ENCODE data around the gene SEPTIN8. TPM values are rescaled to one million over a fixed set of nuclear protein-coding genes. Genes with fewer than 3 reads are reported as not detected.

The SEPTIN8 gene, protein sequence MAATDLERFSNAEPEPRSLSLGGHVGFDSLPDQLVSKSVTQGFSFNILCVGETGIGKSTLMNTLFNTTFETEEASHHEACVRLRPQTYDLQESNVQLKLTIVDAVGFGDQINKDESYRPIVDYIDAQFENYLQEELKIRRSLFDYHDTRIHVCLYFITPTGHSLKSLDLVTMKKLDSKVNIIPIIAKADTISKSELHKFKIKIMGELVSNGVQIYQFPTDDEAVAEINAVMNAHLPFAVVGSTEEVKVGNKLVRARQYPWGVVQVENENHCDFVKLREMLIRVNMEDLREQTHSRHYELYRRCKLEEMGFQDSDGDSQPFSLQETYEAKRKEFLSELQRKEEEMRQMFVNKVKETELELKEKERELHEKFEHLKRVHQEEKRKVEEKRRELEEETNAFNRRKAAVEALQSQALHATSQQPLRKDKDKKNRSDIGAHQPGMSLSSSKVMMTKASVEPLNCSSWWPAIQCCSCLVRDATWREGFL
- total RNA-seq (2014; rRNA removed; shearing (Covaris generic)): 10.5 and 12.4 TPM in 2 replicates

DNA sequence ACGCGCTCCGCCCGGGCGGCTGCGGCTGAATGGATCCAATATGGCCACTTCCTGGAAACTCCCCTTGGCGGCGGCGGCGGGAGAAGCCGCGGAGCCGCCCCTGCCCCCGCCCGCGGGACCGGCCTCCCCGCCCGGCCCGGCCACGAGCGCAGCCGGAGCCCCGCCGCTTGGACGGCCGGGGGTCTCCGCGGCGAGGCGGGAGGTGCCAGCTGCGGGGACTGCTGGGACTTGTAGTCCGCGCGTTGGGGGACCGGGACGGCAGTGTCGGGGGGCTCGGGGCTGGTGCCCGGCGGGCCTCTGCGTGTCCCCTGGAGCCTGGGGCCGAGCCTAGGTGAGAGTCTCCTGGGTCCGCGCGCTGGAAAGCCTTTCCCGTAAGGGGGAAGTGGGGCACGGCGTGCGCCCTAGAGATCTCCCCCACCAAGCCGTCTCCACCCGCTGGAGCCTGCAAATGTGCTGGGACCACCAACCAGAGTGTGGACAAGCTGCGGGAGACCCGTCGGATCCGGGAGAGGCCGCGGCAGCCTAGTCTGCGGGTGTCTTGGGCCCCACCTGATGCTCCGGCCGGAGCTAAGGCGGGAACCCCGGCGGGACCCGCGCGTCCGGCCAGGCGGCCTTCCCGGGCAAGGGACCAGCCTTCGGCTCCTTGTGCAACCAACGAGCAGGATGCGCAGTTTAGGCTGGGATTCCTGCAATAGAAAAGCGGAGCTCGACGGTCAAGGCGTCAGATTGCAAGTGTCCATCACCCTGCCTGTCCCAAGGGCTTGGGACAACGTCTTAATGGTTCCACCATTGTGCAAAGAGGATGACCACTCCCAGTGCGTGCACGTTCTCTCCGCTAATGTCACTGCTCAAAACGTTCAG lies at the start of gene SEPTIN8:
SEPTIN8 (minus strand) TSS at position 31 of the 861 bp plus-strand sequence. CDS start 102 bp downstream, outside the sequence.
- DNase-seq: peak; percentile 78
- H3K36me3 ChIP-seq (replicated peaks; ENCODE audit: control insufficient read depth, insufficient read depth, low read length): no peaks in the 10 kb centered on the region
- peaks cover 36% of the 10 kb centered on the region for H3K27me3 ChIP-seq (ENCODE audit: control insufficient read depth, insufficient read depth, low read length)
- peak within 1 kb of the TSS; percentile 63 for H3K4me3 ChIP-seq (ENCODE audit: insufficient read depth, low read depth, low read length)

DNA sequence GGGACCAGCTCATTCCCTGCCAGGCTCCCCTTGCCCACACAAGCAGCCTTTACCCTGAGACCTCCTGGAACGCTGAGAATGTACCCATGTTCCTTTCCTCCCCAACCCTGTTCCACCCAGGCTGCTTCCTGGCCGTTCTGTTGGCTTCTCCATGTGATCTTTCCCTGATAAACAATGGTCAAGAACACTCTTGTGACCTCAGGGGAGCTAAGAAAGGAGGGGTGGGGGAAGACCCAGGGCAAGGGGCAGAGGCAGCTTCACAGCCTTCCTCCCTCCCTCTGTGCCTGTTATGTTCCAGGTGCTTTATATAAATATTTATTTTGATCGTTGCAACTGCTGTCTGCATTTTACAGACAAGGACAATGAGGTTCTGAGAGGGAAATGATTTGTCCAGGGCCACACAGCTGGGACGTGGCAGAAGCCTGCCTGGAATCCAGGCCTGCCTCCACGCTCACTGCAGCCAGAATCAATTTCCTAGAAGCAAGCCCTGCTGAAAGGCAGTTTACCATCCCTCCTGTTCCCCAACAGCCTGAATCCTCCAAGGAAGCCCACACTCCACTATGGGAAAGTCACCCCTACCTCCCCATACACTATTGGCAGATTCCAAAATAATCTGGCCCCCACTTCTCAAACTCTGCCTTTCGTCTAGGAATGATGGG lies 49.5 kb upstream of the SEPTIN8 start:
- Histone ChIP-seq H3K4me3 (ENCODE audit: insufficient read depth, low read depth, low read length) (no peak overlapping the region), H3K36me3 (replicated peaks; ENCODE audit: control insufficient read depth, insufficient read depth, low read length) (no peaks in the 10 kb centered on the region), H3K27me3 (ENCODE audit: control insufficient read depth, insufficient read depth, low read length) (peaks cover 85% of the 10 kb centered on the region)
- DNase-seq: no peak

DNA sequence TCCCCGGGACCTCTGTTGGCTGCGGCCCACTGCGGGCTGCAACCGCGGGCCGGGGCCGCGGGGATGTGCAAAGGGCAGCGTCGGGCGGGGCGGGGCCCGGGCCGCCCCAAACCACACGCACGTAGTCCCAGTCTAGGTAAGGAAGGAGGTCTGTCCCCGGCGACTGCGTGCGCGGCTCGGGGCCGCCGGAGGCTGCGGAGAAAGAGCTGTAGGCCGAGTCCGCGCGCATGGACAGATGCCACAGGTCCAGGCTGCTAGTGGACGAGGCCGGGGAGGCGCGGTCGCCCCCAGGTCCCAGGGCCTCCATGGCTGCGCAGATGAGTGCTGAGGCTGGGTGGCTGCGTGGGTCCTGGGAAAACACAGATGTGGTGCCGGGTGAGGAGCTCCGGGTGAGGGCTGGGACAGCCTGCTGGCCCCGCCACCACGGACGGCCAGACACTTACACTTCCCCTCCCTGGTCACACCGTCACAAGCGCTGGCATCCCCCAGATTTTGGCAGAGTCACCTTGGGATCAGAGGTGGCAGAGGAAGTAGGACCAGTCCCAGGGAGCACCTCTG lies 48.9 kb upstream of the SEPTIN8 start:
- peaks cover 82% of the 10 kb centered on the region for H3K27me3 ChIP-seq (ENCODE audit: control insufficient read depth, insufficient read depth, low read length)
- DNase-seq: peak; percentile 86
- peak overlapping the region; percentile 46 for H3K4me3 ChIP-seq (ENCODE audit: insufficient read depth, low read depth, low read length)
- H3K36me3 ChIP-seq (replicated peaks; ENCODE audit: control insufficient read depth, insufficient read depth, low read length): no peaks in the 10 kb centered on the region

DNA sequence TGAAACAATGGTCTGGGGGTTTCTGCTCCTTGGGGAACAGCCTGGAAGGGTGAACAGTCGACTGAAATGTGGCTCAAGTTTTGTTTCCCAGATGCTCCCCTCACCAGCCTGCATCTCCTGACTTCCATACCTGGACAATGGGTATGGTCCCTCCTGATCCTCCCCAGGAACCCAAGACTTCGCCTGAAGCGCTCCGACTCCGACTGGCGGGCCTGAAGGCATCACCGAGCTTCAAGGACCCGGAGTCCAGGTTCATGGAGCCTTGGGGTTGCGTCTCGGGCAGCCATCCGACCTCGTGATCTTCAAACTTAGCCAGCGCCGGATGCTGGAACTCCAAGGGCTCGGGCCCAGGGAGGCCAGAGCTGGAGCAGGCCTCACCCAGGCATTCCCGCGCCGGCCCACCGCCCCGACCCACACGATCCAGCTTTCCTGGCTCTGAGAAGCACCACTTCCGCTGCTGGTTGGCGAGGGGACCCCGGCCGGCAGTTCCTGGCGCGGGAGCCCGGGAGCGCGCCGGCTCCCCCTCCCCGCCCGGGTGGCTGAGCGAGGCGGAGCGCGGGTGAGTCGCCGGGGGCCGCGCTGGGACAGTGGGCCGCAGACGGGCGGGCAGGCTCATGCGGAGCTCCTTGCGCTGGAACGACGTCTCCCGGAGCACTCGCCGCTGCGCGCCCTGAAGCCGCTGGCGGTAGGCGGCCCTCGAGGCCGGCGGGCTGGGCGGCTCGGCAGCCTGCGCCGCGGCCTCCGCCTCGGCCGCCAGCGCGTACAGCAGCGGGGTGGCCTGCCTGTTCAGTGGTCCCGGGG lies 48.2 kb upstream of the SEPTIN8 start:
- DNase-seq: peak; percentile 88
- H3K36me3 ChIP-seq (replicated peaks; ENCODE audit: control insufficient read depth, insufficient read depth, low read length): no peaks in the 10 kb centered on the region
- H3K4me3 ChIP-seq (ENCODE audit: insufficient read depth, low read depth, low read length): peak overlapping the region; percentile 46
- peaks cover 76% of the 10 kb centered on the region for H3K27me3 ChIP-seq (ENCODE audit: control insufficient read depth, insufficient read depth, low read length)

DNA sequence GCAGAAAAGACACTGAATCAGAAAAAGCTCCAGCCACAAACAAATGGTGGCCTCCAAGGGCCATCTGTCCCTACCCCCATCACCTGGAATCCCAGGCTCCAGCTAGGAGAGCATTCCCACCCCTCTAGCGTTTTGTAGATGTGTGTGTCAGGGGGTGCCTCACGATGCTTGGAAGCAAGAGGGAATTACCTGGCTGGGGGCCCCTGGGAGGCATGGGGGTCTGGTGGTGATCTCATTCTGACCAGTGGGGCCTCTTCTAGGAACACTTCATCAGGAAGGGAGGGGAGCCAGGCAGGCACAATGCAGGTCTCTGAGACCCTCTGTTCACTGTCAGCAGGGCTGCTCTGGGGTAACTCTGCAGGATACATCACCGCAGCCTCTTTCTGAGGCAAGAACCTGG lies 47.4 kb upstream of the SEPTIN8 start:
- H3K4me3 ChIP-seq (ENCODE audit: insufficient read depth, low read depth, low read length): no peak overlapping the region
- H3K36me3 ChIP-seq (replicated peaks; ENCODE audit: control insufficient read depth, insufficient read depth, low read length): no peaks in the 10 kb centered on the region
- no peak for DNase-seq
- H3K27me3 ChIP-seq (ENCODE audit: control insufficient read depth, insufficient read depth, low read length): peaks cover 68% of the 10 kb centered on the region

DNA sequence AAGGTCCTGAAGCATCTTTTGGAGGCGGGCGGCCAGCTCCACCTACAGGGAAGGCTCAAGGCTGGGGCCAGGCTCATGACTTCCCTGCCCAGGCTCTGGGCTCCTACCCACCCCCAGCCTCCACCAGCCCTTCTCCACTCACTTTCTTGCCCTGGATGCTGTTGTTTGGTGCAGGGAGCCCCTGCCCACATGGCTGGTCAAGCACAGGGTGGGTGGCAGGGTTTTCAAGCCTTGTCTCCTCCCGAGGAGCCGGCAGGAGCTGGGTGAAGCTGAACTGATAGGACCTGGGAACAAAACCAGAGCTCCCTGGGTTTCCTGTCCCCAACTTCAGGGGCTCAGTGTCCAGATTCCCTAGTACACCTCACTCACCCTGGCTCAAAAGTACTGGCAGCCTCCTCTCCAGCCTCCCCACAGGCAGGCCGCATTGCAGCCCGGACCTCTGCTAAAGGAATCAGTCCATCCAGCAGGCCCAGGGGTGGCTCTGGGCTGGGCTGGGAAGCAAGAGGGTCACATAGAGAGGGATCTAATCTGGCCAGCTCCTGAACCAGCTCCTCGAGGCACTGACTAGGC lies 46.5 kb upstream of the SEPTIN8 start:
- Histone ChIP-seq H3K27me3 (ENCODE audit: control insufficient read depth, insufficient read depth, low read length) (peaks cover 59% of the 10 kb centered on the region), H3K4me3 (ENCODE audit: insufficient read depth, low read depth, low read length) (peak overlapping the region; percentile 36; the same call in 1 of the 2 replicates)

DNA sequence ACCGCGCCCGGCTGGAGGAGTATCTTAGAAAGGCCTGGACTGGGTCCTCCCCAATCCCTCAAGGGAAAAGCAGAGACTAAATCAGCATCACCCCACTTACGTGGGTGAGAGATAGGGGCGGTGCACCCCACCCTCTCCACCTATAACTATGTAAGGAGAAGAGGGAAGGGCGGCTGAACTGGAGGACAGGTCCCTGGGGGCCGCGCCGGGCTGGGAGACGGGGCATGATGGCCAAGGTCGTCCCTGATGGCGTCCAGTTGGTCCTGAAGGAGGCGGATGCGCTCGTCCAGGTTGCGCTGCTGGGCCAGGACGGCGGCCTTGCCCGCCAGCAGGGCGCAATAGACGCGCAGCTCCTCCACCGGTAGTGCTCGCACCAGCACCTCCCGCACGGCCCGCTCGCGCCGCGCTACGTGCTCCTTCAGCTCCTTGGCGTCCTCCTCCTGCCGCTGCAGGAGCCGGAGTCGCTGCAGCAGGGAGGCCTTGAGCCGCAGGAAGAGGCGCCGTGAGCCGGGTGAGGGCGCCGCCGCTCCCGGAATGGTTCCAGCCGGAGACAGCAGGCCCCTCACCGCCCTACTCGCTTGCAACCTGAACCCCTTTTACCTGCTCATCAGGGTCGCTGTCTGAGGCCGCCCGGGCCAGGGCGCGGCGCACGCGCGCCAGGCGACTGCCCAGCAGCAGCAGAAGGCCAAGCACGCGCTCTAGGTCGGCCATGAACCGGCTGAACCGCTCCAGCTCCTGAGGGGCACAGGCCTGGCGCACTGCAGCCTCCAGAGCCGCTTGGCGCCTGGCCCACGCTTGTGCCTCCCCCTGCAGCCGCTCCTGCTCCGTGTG lies 45.8 kb upstream of the SEPTIN8 start:
- DNase-seq: peak; percentile 94
- Histone ChIP-seq H3K36me3 (replicated peaks; ENCODE audit: control insufficient read depth, insufficient read depth, low read length) (no peaks in the 10 kb centered on the region), H3K27me3 (ENCODE audit: control insufficient read depth, insufficient read depth, low read length) (peaks cover 53% of the 10 kb centered on the region), H3K4me3 (ENCODE audit: insufficient read depth, low read depth, low read length) (peak overlapping the region; percentile 36)

More for the DNA sequence above, 46.5 kb upstream of the SEPTIN8 start:
- DNase-seq: no peak
- no peaks in the 10 kb centered on the region for H3K36me3 ChIP-seq (replicated peaks; ENCODE audit: control insufficient read depth, insufficient read depth, low read length)

DNA sequence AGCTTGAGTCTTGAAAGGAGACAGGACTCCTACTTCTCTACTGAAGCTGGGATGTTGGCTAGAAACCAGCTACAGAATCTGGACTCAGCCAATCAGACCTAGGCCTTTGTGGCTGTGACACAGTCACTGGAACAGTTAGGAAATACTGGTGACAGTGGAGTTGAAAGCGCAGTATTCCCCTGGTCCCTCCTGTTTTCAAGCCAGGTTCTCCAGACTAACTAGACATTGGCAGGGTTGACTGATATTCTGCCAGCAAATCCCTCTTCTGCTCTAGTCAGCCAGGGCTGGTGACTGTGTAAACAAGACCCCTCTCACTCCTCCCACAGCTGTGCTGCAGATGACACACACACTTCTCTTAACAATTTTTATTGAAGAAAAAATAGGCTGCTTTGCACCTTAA lies 44.8 kb upstream of the SEPTIN8 start:
- H3K4me3 ChIP-seq (ENCODE audit: insufficient read depth, low read depth, low read length): no peak overlapping the region
- no peaks in the 10 kb centered on the region for H3K36me3 ChIP-seq (replicated peaks; ENCODE audit: control insufficient read depth, insufficient read depth, low read length)
- H3K27me3 ChIP-seq (ENCODE audit: control insufficient read depth, insufficient read depth, low read length): peaks cover 45% of the 10 kb centered on the region
- no peak for DNase-seq

DNA sequence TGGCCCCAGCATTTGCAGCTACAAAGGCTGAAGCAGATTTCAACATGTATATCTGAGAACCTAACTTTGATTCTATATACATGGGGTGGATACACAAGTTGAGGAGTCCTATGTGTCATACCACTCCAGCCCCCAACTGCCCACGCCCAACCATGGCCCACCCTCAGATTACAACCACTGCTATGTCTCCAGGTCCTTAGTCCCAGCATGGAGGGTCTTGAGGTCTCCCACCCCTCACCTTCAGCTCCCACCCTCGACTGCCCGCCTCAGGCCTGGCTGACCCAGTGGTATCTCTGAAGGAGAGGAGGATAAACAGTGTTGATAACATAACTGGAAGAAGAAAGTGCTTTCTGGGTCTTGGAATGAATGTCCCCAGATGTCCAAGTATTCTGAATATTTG lies 44.3 kb upstream of the SEPTIN8 start:
- no peak for DNase-seq
- Histone ChIP-seq H3K27me3 (ENCODE audit: control insufficient read depth, insufficient read depth, low read length) (peaks cover 41% of the 10 kb centered on the region), H3K4me3 (ENCODE audit: insufficient read depth, low read depth, low read length) (no peak overlapping the region)

DNA sequence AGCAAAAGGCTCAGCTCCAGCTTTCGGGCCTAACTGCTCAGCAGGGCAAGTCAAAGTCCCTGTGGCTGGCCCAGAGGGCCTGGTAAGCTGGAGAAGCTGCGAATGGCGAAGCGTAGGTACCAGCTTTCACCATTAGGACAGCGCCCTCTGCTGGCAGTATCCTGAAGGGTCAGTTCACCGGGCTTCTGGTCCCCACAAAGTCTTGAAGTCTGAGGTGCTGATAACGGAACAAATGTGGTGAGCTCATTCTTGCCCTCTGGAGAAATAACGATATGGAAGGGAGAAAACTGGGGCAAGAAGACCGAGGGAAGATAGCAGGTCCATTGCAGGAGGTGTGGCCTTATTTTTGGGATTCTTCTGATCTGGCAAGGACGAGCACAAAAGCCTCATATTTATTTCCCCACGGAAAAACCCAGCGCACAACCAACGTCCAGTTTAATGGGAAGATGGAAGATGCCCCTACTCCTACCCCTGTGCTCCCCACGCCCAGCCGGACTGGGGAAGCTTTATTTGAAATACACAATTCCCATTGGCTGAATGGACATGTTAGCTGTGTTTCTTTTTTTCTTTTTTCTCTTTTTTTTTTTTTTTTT lies 43.2 kb upstream of the SEPTIN8 start:
- Histone ChIP-seq H3K36me3 (replicated peaks; ENCODE audit: control insufficient read depth, insufficient read depth, low read length) (no peaks in the 10 kb centered on the region), H3K27me3 (ENCODE audit: control insufficient read depth, insufficient read depth, low read length) (peaks cover 34% of the 10 kb centered on the region), H3K4me3 (ENCODE audit: insufficient read depth, low read depth, low read length) (no peak overlapping the region)
- peak; percentile 93 for DNase-seq

More for the DNA sequence above, 44.3 kb upstream of the SEPTIN8 start:
- no peaks in the 10 kb centered on the region for H3K36me3 ChIP-seq (replicated peaks; ENCODE audit: control insufficient read depth, insufficient read depth, low read length)

DNA sequence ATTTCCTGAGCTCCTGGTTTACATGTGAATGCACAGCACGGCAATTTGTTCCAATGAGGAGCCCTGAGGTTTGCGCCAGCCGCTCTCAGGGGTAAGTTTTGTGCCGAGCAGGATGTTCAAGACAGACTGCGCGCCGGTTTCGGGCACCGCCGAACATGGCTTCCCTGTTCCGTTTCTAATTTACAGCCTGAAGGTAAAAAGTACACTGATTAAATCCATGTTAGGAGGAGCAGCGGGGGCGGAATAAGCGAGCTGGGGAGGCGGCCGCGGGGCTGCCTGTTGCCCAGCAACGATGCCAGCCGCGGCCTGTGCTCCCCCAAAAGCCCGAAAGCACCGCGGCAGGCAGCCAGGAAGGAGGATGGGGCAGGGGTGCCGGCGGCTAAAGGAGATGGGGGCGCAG lies 42.4 kb upstream of the SEPTIN8 start:
- H3K36me3 ChIP-seq (replicated peaks; ENCODE audit: control insufficient read depth, insufficient read depth, low read length): no peaks in the 10 kb centered on the region
- DNase-seq: peak; percentile 62
- H3K4me3 ChIP-seq (ENCODE audit: insufficient read depth, low read depth, low read length): no peak overlapping the region
- peaks cover 34% of the 10 kb centered on the region for H3K27me3 ChIP-seq (ENCODE audit: control insufficient read depth, insufficient read depth, low read length)

DNA sequence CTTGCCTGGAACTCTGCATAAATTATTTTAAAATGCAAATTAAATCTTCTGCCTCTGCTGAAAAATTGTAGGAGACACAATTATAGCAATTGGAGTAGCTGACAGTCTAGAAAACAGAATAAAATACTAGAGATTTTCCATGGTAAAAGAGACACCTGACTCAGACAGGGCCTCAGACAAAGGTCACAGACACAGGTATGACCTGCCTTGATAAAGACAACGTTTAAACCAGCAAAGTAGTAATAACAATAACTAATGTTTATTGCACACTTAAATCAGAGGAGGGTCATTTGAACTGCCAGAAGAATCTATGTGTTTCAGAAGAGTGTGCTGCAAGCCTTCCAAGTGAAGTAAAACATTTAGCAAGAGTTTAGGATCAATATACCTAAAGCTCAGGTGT lies 40.0 kb upstream of the SEPTIN8 start:
- no peaks in the 10 kb centered on the region for H3K36me3 ChIP-seq (replicated peaks; ENCODE audit: control insufficient read depth, insufficient read depth, low read length)
- H3K27me3 ChIP-seq (ENCODE audit: control insufficient read depth, insufficient read depth, low read length): peaks cover 42% of the 10 kb centered on the region
- no peak for DNase-seq
- H3K4me3 ChIP-seq (ENCODE audit: insufficient read depth, low read depth, low read length): no peak overlapping the region

All from H7 (cell line).